Activated naive CD8-positive, alpha-beta T cell (primary cell): ENCODE results near the gene GFER.

Experiments used
- H3K27ac Mint-ChIP-seq: one replicate; pipeline ENCODE4 v1.8.0; 2021; ENCODE audit warnings: mixed read lengths
- H3K27me3 Mint-ChIP-seq: one replicate; pipeline ENCODE4 v1.8.0; 2021; ENCODE audit warnings: mixed read lengths
- H3K36me3 Mint-ChIP-seq: one replicate; pipeline ENCODE4 v1.8.0; 2021; ENCODE audit warnings: mixed read lengths
- H3K4me1 Mint-ChIP-seq: one replicate; pipeline ENCODE4 v1.8.0; 2021; ENCODE audit warnings: low read depth, mixed read lengths
- H3K4me3 Mint-ChIP-seq: one replicate; pipeline ENCODE4 v1.8.0; 2021; ENCODE audit warnings: mild to moderate bottlenecking, mixed read lengths
- H3K9me3 Mint-ChIP-seq: one replicate; pipeline ENCODE4 v1.8.0; 2021; ENCODE audit warnings: low read depth, mixed read lengths

Gene GFER

GRCh38 chr16:2037115-2037514 lies 53.1 kb downstream of the GFER start:
- no peaks in the 10 kb centered on the region for H3K27me3 Mint-ChIP-seq
- H3K36me3 Mint-ChIP-seq: no peaks in the 10 kb centered on the region
- no peak overlapping the region for H3K27ac Mint-ChIP-seq
- no peak overlapping the region for H3K4me3 Mint-ChIP-seq
- H3K4me1 Mint-ChIP-seq: no peaks in the 10 kb centered on the region
- no peaks in the 10 kb centered on the region for H3K9me3 Mint-ChIP-seq
